Measurements from ENCODE around the gene RRAGC. TPM values are rescaled to one million over a fixed set of nuclear protein-coding genes. Genes with fewer than 3 reads are reported as not detected.

The RRAGC gene
- total RNA-seq, 1 experiment from 2014 or later, result 11.4 TPM

DNA sequence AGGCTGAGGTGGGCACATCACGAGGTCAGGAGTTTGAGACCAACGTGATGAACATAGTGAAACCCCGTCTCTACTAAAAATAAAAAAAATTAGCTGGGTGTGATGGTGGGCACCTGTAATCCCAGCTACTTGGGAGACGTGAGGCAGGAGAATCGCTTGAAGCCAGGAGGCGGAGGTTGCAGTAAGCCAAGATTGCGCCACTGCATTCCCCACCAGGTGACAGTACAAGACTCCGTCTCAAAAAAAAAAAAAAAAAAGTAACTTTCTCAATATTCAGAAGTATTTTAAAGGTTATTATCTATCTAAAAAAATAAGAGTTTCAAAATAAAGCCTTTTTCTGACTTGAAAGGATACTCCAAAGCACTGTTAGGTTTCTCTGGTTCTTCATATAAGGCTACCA is 7.6 kb upstream of the RRAGC start:
- TF ChIP-seq TEAD4 (CRISPR knock-in tag; IDR thresholded peaks at IDR 0.05), result no peak
- TF ChIP-seq CBFB (CRISPR knock-in tag; IDR thresholded peaks at IDR 0.05; ENCODE audit: low read depth), result no peak
- TF ChIP-seq ZNF232 (CRISPR knock-in tag; IDR thresholded peaks at IDR 0.05), result no peak
- no peak for TF ChIP-seq ZNF532 (CRISPR knock-in tag; IDR thresholded peaks at IDR 0.05; ENCODE audit: borderline replicate concordance)
- no peak for TF ChIP-seq ZNF138 (CRISPR knock-in tag; conservative IDR thresholded peaks at IDR 0.05)
- no peak for TF ChIP-seq ZNF396 (CRISPR knock-in tag; IDR thresholded peaks at IDR 0.05; ENCODE audit: borderline replicate concordance)
- no peak for TF ChIP-seq CREB1 (CRISPR knock-in tag; IDR thresholded peaks at IDR 0.05)
- no peak for TF ChIP-seq ATF2 (CRISPR knock-in tag; IDR thresholded peaks at IDR 0.05; ENCODE audit: borderline replicate concordance, low read depth)
- TF ChIP-seq, protein P1, sequence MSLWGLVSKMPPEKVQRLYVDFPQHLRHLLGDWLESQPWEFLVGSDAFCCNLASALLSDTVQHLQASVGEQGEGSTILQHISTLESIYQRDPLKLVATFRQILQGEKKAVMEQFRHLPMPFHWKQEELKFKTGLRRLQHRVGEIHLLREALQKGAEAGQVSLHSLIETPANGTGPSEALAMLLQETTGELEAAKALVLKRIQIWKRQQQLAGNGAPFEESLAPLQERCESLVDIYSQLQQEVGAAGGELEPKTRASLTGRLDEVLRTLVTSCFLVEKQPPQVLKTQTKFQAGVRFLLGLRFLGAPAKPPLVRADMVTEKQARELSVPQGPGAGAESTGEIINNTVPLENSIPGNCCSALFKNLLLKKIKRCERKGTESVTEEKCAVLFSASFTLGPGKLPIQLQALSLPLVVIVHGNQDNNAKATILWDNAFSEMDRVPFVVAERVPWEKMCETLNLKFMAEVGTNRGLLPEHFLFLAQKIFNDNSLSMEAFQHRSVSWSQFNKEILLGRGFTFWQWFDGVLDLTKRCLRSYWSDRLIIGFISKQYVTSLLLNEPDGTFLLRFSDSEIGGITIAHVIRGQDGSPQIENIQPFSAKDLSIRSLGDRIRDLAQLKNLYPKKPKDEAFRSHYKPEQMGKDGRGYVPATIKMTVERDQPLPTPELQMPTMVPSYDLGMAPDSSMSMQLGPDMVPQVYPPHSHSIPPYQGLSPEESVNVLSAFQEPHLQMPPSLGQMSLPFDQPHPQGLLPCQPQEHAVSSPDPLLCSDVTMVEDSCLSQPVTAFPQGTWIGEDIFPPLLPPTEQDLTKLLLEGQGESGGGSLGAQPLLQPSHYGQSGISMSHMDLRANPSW (CRISPR knock-in tag; conservative IDR thresholded peaks at IDR 0.05; ENCODE audit: low read depth), result no peak
- TF ChIP-seq ZMAT4 (CRISPR knock-in tag; IDR thresholded peaks at IDR 0.05), result no peak
- TF ChIP-seq JAZF1 (CRISPR knock-in tag; IDR thresholded peaks at IDR 0.05), result no peak
- no peak for TF ChIP-seq MXD4 (CRISPR knock-in tag; IDR thresholded peaks at IDR 0.05; ENCODE audit: borderline replicate concordance)
- POLR2A ChIA-PET, result no interaction called here
- H3K4me3 Mint-ChIP-seq, result no peak overlapping the region
- CTCF ChIA-PET, result no interaction called here
- DNase-seq (ENCODE audit: low spot score) (no peak), ATAC-seq (no peak)
- H3K4me1 Mint-ChIP-seq, result peaks cover 2% of the 10 kb centered on the region
- no peaks in the 10 kb centered on the region for H3K27me3 Mint-ChIP-seq (ENCODE audit: low read depth)
- no peaks in the 10 kb centered on the region for H3K9me3 Mint-ChIP-seq
- peaks cover 4% of the 10 kb centered on the region; the same call in 1 of the 2 replicates for H3K36me3 Mint-ChIP-seq
- no peak overlapping the region for H3K27ac Mint-ChIP-seq

- no peak overlapping the region for H3K27ac Mint-ChIP-seq
- no peak overlapping the region for H3K4me3 Mint-ChIP-seq
- H3K4me1 Mint-ChIP-seq, result peaks cover 7% of the 10 kb centered on the region; the same call in 1 of the 2 replicates
- no peaks in the 10 kb centered on the region for H3K27me3 Mint-ChIP-seq (ENCODE audit: low read depth)
- DNase-seq (ENCODE audit: low spot score), result no peak
- H3K9me3 Mint-ChIP-seq, result no peaks in the 10 kb centered on the region
- H3K36me3 Mint-ChIP-seq, result peaks cover 4% of the 10 kb centered on the region; the same call in 1 of the 2 replicates
- ChIA-PET CTCF (interaction anchor here (1.7 kb wide), 1 partner anchor 99 kb away, joined by 4 read pairs; no protein-coding TSS in a partner anchor), POLR2A (no interaction called here)
- no peak for ATAC-seq
- TF ChIP-seq, protein P2, sequence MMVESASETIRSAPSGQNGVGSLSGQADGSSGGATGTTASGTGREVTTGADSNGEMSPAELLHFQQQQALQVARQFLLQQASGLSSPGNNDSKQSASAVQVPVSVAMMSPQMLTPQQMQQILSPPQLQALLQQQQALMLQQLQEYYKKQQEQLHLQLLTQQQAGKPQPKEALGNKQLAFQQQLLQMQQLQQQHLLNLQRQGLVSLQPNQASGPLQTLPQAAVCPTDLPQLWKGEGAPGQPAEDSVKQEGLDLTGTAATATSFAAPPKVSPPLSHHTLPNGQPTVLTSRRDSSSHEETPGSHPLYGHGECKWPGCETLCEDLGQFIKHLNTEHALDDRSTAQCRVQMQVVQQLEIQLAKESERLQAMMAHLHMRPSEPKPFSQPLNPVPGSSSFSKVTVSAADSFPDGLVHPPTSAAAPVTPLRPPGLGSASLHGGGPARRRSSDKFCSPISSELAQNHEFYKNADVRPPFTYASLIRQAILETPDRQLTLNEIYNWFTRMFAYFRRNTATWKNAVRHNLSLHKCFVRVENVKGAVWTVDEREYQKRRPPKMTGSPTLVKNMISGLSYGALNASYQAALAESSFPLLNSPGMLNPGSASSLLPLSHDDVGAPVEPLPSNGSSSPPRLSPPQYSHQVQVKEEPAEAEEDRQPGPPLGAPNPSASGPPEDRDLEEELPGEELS (CRISPR knock-in tag; IDR thresholded peaks at IDR 0.05), result no peak
- TF ChIP-seq GTF2I (CRISPR knock-in tag; conservative IDR thresholded peaks at IDR 0.05) (no peak), ATF3 (CRISPR knock-in tag; conservative IDR thresholded peaks at IDR 0.05) (no peak), ZNF396 (CRISPR knock-in tag; IDR thresholded peaks at IDR 0.05; ENCODE audit: borderline replicate concordance) (no peak), AR (CRISPR knock-in tag; IDR thresholded peaks at IDR 0.05) (no peak), JAZF1 (CRISPR knock-in tag; IDR thresholded peaks at IDR 0.05) (no peak)
- TF ChIP-seq, protein P3, sequence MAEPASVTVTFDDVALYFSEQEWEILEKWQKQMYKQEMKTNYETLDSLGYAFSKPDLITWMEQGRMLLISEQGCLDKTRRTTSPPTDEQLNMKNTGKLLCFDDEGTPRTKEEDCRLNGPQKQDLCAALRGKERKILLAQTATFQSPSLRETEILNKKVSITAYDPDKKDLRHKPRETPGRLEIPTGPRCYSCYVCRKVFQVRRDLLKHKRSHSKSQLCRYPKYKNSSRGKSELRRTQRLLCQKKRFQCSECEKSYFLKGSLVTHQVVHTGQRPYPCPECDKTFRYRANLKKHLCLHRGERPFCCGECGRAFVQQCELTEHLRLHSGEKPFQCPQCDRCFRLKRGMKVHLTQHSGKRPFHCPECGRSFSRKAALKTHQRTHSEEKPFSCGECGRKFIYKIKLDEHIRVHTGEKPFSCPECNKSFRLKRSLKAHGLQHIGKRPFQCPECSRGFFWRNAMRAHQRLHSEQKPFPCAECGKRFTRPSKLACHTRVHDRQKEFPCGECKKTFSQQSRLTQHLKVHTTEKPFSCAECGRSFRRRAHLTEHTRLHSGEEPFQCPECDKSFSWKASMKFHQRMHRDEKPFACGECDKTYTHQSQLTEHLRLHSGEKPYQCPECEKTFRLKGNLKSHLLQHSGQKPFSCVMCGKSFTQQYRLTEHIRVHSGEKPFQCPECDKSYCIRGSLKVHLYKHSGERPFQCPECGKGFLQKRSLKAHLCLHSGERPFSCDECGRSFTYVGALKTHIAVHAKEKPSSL (CRISPR knock-in tag; conservative IDR thresholded peaks at IDR 0.05), result no peak
Measured at GRCh38 chr1:38865112-38865715, 5.6 kb upstream of the RRAGC start.
